BJ (cell line): ENCODE data around the gene NAP1L1. TPM values are rescaled to one million over a fixed set of nuclear protein-coding genes. Genes with fewer than 3 reads are reported as not detected.
"Not testable (repeated sequence)": the region's sequence is repeated elsewhere in the genome, so short reads cannot be mapped to it uniquely, and the experiment has no call there.

Experiments used
- CTCF ChIA-PET: fragments of 350-600 bp; formaldehyde crosslinking; extraction: SDS; loops from one replicate; lab custom pipeline; 2021; ENCODE audit warnings: antibody characterized with exemption, inconsistent platforms; lab: Yijun Ruan, JAX
- POLR2A ChIA-PET: fragments of 300-600 bp; sonication (Branson Sonifier 250); formaldehyde crosslinking; extraction: SDS; loops from one replicate; lab custom pipeline; 2021; ENCODE audit warnings: antibody characterized with exemption; lab: Charles Lee
- DNase-seq: peaks from one replicate; pipeline ENCODE4 v3.0.0-alpha.2; 2011; ENCODE audit warnings: low read depth
- H3K27me3 ChIP-seq: 2 replicates; pipeline ENCODE4 v1.6.0; 2011; ENCODE audit warnings: low read length; ENCODE audit not compliant: control insufficient read depth, insufficient read depth
- H3K36me3 ChIP-seq: 2 replicates; pipeline ENCODE4 v1.5.1; 2011; ENCODE audit warnings: low read length; ENCODE audit not compliant: control insufficient read depth, insufficient read depth
- H3K4me3 ChIP-seq: 2 replicates; pipeline ENCODE4 v1.5.1; 2011; ENCODE audit warnings: low read depth, mild to moderate bottlenecking, control low read depth, low read length
- polyA plus RNA-seq: library from polyadenylated mRNA; depleted of rRNA; stranded (reverse); fragments of >200 nt; gene quantifications from 2 replicates; pipeline ENCODE4 v1.2.3, GENCODE V29; 2011; rRNA removed
- TF ChIP-seq, protein P1 (sequence below): IDR thresholded peaks from 2 replicates; pipeline ENCODE4 v1.5.1; 2011; ENCODE audit warnings: low read depth, mild to moderate bottlenecking, control low read depth, inconsistent platforms, low read length, moderate library complexity; ENCODE audit not compliant: insufficient read depth

NAP1L1 gene
- polyA plus RNA-seq, 1 experiment: 111 TPM

DNA sequence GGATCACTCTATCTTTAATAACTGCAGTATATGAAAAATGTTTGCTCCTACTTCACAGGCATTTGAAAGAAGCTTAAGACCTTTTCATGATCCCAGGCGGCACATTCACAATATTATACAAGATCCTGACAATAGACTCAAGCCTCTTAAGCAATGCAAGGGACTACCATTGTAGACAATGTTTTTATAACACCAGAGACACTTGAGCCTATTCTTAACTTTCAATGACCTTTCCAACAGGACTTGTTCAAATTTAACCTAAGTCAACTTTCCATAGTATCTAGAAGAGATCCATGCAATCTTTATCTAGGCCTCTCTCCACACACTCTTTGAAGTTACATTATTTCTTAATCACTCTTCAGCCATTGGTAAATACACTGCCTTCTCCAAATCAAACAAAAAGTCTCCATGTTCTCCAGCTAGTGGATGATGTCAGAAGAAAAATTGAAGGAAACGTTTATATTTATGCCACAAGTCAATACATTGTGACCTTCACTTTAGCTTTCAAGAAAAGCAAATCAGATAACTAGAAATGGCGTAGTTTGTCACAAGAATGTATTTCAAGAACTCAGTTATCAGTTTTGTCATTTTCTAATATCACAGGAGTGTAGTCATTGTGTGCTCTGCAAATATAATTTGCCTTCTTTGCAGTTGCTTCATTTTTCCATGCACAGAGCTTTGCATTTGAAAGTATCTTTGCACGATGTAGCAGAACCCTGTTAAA lies 94.1 kb downstream of the NAP1L1 start:
- DNase-seq: no peak
- Histone ChIP-seq H3K36me3 (no peaks in the 10 kb centered on the region), H3K27me3 (no peaks in the 10 kb centered on the region), H3K4me3 (no peak overlapping the region)
- ChIA-PET CTCF (interaction anchor here (0.5 to 1.0 kb wide), 3 partner anchors 13 to 278 kb away, joined by 3 to 4 read pairs (median 3); no protein-coding TSS in a partner anchor), POLR2A (no interaction called here)
- TF ChIP-seq, protein P1, sequence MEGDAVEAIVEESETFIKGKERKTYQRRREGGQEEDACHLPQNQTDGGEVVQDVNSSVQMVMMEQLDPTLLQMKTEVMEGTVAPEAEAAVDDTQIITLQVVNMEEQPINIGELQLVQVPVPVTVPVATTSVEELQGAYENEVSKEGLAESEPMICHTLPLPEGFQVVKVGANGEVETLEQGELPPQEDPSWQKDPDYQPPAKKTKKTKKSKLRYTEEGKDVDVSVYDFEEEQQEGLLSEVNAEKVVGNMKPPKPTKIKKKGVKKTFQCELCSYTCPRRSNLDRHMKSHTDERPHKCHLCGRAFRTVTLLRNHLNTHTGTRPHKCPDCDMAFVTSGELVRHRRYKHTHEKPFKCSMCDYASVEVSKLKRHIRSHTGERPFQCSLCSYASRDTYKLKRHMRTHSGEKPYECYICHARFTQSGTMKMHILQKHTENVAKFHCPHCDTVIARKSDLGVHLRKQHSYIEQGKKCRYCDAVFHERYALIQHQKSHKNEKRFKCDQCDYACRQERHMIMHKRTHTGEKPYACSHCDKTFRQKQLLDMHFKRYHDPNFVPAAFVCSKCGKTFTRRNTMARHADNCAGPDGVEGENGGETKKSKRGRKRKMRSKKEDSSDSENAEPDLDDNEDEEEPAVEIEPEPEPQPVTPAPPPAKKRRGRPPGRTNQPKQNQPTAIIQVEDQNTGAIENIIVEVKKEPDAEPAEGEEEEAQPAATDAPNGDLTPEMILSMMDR: no peak

DNA sequence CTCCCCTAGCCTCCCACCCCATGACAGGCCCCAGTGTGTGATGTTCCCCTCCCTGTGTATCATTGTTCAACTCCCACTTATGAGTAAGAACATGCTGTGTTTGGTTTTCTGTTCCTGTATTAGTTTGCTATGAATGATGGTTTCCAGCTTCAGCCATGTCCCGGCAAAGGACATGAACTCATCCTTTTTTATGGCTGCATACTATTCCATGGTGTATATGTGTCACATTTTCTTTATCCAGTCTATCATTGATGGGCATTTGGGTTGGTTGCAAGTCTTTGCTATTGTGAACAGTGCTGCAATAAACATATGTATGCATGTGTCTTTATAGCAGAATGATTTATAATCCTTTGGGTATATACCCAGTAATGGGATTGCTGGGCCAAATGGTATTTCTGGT lies 96.8 kb downstream of the NAP1L1 start:
- H3K36me3 ChIP-seq, H3K27me3 ChIP-seq, POLR2A ChIA-PET, DNase-seq, H3K4me3 ChIP-seq: not testable (repeated sequence)
- CTCF ChIA-PET: interaction anchor here (1.1 kb wide), 1 partner anchor 11 kb away, joined by 3 read pairs; no protein-coding TSS in a partner anchor

Other genes starting within 250 kb of the NAP1L1 start
- 8.1 and 12.1 TPM in 2 replicates for gene PHLDA1, start 52.9 kb downstream of the NAP1L1 start, polyA plus RNA-seq